Measurements from ENCODE around the gene PDK1. TPM values are rescaled to one million over a fixed set of nuclear protein-coding genes. Genes with fewer than 3 reads are reported as not detected.
"Not testable (repeated sequence)": the region's sequence is repeated elsewhere in the genome, so short reads cannot be mapped to it uniquely, and the experiment has no call there.

PDK1 gene
- total RNA-seq = 38.9 and 44.9 TPM in 2 replicates

DNA sequence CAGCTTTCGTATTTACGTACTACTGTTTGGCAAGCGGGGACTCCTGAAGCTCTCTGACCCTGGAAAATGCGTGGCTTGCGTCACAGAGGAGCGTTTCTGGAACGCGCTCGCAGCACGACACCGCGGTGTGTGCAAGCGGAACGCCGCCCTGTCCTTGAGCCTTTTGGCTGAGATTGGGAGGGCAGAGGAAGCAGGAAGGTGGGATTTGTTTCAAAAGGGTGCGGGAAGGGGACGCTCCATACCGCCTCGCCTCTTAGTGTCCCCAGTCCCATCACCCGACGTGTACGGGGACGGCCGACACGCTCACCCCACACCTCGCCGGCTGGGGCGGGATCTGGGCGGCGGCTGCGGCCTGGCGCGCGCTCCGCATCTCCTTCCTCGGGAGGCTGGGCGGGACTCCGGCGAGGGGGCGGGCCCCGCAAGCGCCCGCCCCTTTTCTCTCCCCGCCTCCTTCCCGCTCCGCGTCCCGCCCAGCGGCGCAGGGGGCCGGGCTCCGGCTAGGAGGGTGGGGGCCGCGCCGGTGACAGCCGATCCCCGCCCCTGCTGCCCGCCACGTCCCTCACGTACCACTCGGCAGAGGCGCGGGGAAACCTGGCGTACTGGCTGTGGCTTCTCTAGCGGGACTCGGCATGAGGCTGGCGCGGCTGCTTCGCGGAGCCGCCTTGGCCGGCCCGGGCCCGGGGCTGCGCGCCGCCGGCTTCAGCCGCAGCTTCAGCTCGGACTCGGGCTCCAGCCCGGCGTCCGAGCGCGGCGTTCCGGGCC, at the start of gene PDK1:
Gene PDK1 (plus strand): TSS at position 569 of the 762 bp plus-strand sequence. CDS start 61 bp downstream, at position 630.
- Mint-ChIP-seq H3K36me3 (ENCODE audit: low read depth) (peaks cover 65% of the 10 kb centered on the region), H3K4me1 (ENCODE audit: low read depth) (peaks cover 47% of the 10 kb centered on the region), H3K27me3 (ENCODE audit: low read depth) (peaks cover 7% of the 10 kb centered on the region), H3K4me3 (ENCODE audit: low read depth) (peak within 1 kb of the TSS; percentile 93), H3K9me3 (no peaks in the 10 kb centered on the region), H3K27ac (peak within 1 kb of the TSS; percentile 95)
- DNase-seq (ENCODE audit: low spot score) = peak; percentile 89
- intact Hi-C loops (cut with micrococcal nuclease) = loop anchor here (1.0 to 10.0 kb wide), 6 partner anchors 14 to 1631 kb away; partner anchors contain the start of genes DYNC1I2, GORASP2 and HAT1

DNA sequence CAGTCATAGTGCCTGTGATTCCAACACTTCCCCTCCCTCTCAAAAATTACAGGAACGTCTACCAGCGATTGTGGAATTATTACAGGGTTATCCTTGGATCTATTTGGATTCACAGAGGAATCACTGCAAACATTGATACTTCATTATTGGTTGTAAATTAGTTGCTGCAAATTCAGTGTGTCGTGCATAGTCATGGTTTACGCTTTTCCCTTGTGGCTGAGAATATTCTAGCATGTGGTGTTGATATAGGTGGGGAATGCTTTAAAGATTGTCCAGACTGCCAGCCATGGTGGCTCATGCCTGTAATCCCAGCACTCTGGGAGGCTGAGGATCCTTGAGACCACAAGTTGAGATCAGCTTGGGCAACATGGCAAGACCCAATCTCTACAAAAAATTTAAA, 48.7 kb upstream of the PDK1 start:
- Mint-ChIP-seq H3K9me3 (peaks cover 15% of the 10 kb centered on the region), H3K4me1 (ENCODE audit: low read depth) (peaks cover 4% of the 10 kb centered on the region), H3K4me3 (ENCODE audit: low read depth) (no peak overlapping the region), H3K27me3 (ENCODE audit: low read depth) (no peaks in the 10 kb centered on the region), H3K36me3 (ENCODE audit: low read depth) (peaks cover 31% of the 10 kb centered on the region), H3K27ac (no peak overlapping the region)
- intact Hi-C loops (cut with micrococcal nuclease) = no loop called here
- no peak for DNase-seq (ENCODE audit: low spot score)

DNA sequence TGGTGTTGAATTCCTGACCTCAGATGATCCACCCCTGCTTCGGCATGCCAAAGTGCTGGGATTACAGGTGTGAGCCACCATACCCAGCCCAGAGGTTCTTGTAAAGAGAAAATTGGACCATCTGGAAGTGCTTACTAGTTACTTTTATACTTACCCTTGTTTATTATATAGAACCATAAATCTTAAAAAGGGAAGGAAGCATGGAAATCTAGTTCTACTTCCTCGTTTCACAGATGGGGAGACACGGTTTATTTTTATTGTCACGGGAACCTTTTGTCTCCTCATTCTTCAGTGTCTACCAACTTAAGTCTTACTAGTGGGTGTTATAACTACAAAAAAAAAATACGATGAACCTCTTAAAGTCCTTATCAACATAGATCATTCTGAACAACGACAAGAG, 45.8 kb upstream of the PDK1 start:
- no peak for DNase-seq (ENCODE audit: low spot score)
- Mint-ChIP-seq H3K27me3 (ENCODE audit: low read depth) (no peaks in the 10 kb centered on the region), H3K36me3 (ENCODE audit: low read depth) (peaks cover 40% of the 10 kb centered on the region), H3K9me3 (peaks cover 40% of the 10 kb centered on the region), H3K27ac (no peak overlapping the region), H3K4me1 (ENCODE audit: low read depth) (peaks cover 4% of the 10 kb centered on the region), H3K4me3 (ENCODE audit: low read depth) (no peak overlapping the region)
- intact Hi-C loops (cut with micrococcal nuclease) = no loop called here

DNA sequence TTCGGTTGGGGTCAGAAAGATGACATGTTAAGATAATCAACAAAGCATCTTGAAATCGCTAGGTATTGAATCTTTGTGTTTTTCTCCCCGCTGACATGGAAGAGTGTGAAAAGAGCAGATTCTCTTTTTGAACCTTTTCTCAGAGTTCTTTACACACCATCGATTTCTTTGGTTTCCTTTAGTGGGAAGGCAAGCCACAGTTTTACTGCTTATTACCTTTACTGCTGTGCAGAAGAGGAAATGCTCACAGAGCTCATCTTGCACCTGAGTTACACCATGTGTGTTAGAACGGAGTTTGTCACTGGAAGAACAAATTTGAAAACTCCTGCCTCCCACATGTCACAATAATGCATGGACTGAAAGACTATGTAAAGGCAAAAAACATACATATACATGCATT, 45.3 kb upstream of the PDK1 start:
- Mint-ChIP-seq H3K27me3 (ENCODE audit: low read depth) (no peaks in the 10 kb centered on the region), H3K4me1 (ENCODE audit: low read depth) (peaks cover 4% of the 10 kb centered on the region), H3K36me3 (ENCODE audit: low read depth) (peaks cover 40% of the 10 kb centered on the region), H3K4me3 (ENCODE audit: low read depth) (no peak overlapping the region), H3K27ac (no peak overlapping the region), H3K9me3 (peaks cover 40% of the 10 kb centered on the region)
- intact Hi-C loops (cut with micrococcal nuclease) = no loop called here
- no peak for DNase-seq (ENCODE audit: low spot score)

DNA sequence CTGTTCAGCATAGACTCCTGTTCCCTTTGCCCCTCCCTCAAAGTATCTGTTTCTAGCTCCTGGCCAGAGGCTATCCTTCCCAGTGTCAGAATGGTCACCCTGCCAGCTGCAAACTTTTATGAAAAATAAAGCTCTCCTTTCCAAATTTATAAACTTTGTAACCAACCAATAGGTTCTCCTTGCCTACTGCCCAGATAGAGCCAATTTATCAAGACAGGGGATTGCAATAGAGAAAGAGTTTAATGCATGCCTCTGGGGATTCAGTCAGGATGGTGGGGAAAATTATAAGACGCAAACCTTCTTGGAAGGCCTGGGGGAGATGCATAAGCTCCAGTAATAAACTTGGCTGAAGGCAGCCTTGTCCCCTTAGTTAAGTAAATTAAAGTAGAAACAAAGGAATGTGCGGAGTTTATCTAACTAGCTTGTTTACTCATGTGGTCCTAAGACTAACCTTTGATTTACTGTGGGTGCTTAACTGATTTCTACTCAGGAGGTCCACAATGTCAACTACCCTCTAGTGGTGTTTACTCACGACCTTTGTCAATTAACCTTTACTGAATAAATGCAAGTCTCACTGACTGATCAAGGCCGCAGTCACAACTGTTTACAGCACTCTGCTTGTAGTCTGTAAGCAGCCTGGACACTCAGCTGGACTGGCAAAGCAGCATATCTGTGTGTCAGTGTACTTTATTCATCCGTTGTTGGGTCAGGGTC, 42.9 kb upstream of the PDK1 start:
- DNase-seq (ENCODE audit: low spot score) = no peak
- Mint-ChIP-seq H3K9me3 (peaks cover 53% of the 10 kb centered on the region), H3K27me3 (ENCODE audit: low read depth) (no peaks in the 10 kb centered on the region), H3K4me3 (ENCODE audit: low read depth) (no peak overlapping the region), H3K27ac (no peak overlapping the region), H3K36me3 (ENCODE audit: low read depth) (peaks cover 37% of the 10 kb centered on the region), H3K4me1 (ENCODE audit: low read depth) (peaks cover 4% of the 10 kb centered on the region)
- intact Hi-C loops (cut with micrococcal nuclease) = no loop called here

DNA sequence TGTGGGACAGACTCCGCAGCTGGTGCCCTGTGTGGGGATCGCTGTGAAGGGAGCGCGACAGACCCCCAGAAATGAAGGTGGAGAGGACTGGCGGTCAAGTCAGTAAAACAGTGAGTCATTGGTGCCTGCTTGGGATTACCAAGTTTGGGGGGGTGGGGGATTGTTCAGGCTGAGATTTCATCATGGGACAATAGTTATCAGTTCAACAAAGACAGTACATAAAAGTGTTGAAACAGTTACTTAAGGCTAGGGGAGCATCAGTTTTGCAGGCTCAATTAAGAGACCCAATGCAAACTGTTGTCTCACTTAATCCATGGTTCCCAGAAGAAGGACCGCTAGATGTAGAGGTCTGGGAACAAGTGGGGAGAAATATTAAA, 42.4 kb upstream of the PDK1 start:
- no peak for DNase-seq (ENCODE audit: low spot score)
- H3K4me1 Mint-ChIP-seq (ENCODE audit: low read depth) = peaks cover 4% of the 10 kb centered on the region
- peaks cover 55% of the 10 kb centered on the region for H3K9me3 Mint-ChIP-seq
- intact Hi-C loops (cut with micrococcal nuclease) = no loop called here
- peaks cover 31% of the 10 kb centered on the region for H3K36me3 Mint-ChIP-seq (ENCODE audit: low read depth)
- no peak overlapping the region for H3K4me3 Mint-ChIP-seq (ENCODE audit: low read depth)
- no peak overlapping the region for H3K27ac Mint-ChIP-seq
- H3K27me3 Mint-ChIP-seq (ENCODE audit: low read depth) = no peaks in the 10 kb centered on the region

DNA sequence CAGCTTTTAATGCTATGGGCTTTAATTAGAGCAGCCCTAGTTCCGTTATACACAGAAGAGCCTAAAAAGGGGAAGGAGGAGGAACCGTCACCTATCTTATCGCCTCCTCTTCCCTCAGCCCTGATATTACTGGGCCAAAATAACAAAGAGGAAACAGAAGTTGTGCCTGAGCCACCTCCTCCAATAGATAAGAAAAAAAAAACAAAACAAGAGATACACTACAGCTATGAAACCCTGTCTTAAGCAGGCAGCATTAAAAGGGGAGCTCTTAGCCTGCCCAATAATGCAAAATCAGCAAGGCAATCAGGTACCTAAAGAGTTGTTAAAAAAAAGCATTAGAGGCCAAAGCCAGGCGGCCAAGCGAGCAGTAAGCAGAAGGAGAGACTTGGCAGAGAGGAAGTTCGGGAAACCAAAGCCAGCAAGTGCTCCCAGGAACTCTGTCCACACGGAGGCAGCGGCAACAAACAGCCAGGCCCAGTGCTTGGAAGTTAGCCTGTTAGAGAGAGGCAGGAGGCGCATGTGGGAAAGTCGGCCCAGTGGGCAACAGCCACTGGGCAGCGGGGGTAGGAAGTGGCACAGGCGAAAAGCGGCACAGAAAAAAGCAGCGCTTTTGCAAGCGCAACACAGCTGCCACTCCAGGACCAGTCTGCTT, 41.8 kb upstream of the PDK1 start:
- Mint-ChIP-seq H3K27me3 (ENCODE audit: low read depth) (no peaks in the 10 kb centered on the region), H3K9me3 (peaks cover 60% of the 10 kb centered on the region), H3K4me3 (ENCODE audit: low read depth) (no peak overlapping the region), H3K27ac (no peak overlapping the region), H3K4me1 (ENCODE audit: low read depth) (peaks cover 4% of the 10 kb centered on the region), H3K36me3 (ENCODE audit: low read depth) (peaks cover 31% of the 10 kb centered on the region)
- DNase-seq (ENCODE audit: low spot score) = no peak
- intact Hi-C loops (cut with micrococcal nuclease) = no loop called here

DNA sequence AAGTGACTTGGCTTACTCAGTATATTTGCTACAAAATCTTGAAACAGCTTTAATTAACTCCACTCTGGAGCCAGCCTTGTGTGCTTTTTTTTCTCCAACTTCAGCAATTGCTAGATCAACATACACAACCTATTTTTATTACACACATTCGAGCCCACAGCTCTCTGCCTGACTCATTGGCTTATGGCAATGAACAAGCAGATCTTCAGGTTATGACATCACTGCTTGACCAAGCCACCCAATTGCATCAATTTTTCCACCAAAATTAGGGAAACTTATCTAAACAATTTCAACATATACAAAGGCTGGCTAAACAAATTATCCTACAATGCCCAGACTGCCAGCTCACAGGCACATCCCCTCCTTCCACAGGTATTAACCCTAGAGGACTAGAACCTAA, 39.6 kb upstream of the PDK1 start:
- no peak overlapping the region for H3K4me3 Mint-ChIP-seq (ENCODE audit: low read depth)
- no peaks in the 10 kb centered on the region for H3K27me3 Mint-ChIP-seq (ENCODE audit: low read depth)
- no peak for DNase-seq (ENCODE audit: low spot score)
- no peaks in the 10 kb centered on the region for H3K4me1 Mint-ChIP-seq (ENCODE audit: low read depth)
- peaks cover 72% of the 10 kb centered on the region for H3K9me3 Mint-ChIP-seq
- peaks cover 29% of the 10 kb centered on the region for H3K36me3 Mint-ChIP-seq (ENCODE audit: low read depth)
- no peak overlapping the region for H3K27ac Mint-ChIP-seq
- intact Hi-C loops (cut with micrococcal nuclease) = no loop called here

DNA sequence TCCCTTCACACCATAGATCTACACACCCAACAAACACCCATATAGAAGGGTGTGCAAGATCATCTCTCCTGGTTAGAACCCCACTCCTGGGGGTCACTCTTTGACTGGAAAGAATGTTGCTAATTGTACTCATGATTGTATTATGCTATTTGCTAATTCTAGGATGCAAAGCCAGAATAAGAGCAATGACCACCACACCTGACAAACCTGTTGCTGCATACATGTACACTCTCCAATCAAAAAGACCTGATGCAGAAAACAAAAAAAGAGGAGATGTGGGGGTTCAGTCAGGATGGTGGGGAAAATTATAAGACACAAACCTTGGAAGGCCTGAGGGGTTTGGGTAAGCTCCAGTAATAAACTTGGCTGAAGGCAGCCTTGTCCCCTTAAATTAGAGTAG, 36.9 kb upstream of the PDK1 start:
- Mint-ChIP-seq H3K9me3 (peaks cover 48% of the 10 kb centered on the region), H3K27me3 (ENCODE audit: low read depth) (no peaks in the 10 kb centered on the region), H3K4me3 (ENCODE audit: low read depth) (no peak overlapping the region), H3K36me3 (ENCODE audit: low read depth) (peaks cover 9% of the 10 kb centered on the region), H3K27ac (no peak overlapping the region), H3K4me1 (ENCODE audit: low read depth) (no peaks in the 10 kb centered on the region)
- DNase-seq (ENCODE audit: low spot score) = no peak
- intact Hi-C loops (cut with micrococcal nuclease) = no loop called here

DNA sequence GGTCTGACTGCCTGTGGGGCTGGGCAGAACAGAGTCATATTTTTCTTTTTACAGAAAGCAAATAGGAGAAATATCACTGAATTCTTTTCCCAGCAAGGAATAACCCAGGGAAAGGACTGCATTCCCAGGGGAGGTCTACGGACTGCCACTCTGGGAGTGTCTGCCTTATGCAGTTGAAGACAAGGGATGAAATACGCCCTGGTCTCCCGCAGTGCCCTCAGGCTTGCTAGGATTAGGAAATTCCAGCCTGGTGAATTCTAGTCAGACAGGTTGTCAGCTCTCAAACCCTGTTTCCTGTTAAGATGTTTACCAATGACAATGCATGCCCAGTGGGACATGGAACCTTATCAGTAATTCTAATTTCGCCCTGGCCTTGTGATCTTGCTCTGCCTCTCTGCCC, 30.3 kb upstream of the PDK1 start:
- H3K27me3 Mint-ChIP-seq (ENCODE audit: low read depth) = no peaks in the 10 kb centered on the region
- H3K4me1 Mint-ChIP-seq (ENCODE audit: low read depth) = no peaks in the 10 kb centered on the region
- intact Hi-C loops (cut with micrococcal nuclease) = no loop called here
- no peak for DNase-seq (ENCODE audit: low spot score)
- H3K27ac Mint-ChIP-seq = no peak overlapping the region
- H3K4me3 Mint-ChIP-seq (ENCODE audit: low read depth) = no peak overlapping the region
- H3K9me3 Mint-ChIP-seq = peaks cover 41% of the 10 kb centered on the region
- H3K36me3 Mint-ChIP-seq (ENCODE audit: low read depth) = peaks cover 33% of the 10 kb centered on the region

DNA sequence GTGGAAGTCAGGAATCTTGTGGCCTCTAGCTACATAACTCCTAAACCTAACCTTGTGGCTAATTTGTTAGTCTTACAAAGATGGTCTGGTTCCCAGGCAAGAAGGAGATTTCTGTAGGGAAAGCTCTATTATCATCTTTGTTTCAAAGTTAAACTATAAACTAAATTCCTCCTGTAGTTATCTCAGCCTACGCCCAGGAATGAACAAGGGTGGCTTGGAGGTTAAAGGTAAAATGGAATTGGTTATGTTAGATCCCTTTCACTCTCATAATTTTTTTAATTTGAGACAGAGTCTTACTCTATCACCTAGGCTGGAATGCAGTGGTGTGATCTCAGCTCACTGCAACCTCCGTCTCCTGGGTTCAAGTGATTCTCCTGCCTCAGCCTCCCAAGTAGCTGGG, 24.6 kb upstream of the PDK1 start:
- peaks cover 62% of the 10 kb centered on the region for H3K36me3 Mint-ChIP-seq (ENCODE audit: low read depth)
- peaks cover 61% of the 10 kb centered on the region for H3K9me3 Mint-ChIP-seq
- intact Hi-C loops (cut with micrococcal nuclease) = no loop called here
- no peak overlapping the region for H3K4me3 Mint-ChIP-seq (ENCODE audit: low read depth)
- no peaks in the 10 kb centered on the region for H3K4me1 Mint-ChIP-seq (ENCODE audit: low read depth)
- no peak for DNase-seq (ENCODE audit: low spot score)
- H3K27me3 Mint-ChIP-seq (ENCODE audit: low read depth) = no peaks in the 10 kb centered on the region
- H3K27ac Mint-ChIP-seq = no peak overlapping the region

DNA sequence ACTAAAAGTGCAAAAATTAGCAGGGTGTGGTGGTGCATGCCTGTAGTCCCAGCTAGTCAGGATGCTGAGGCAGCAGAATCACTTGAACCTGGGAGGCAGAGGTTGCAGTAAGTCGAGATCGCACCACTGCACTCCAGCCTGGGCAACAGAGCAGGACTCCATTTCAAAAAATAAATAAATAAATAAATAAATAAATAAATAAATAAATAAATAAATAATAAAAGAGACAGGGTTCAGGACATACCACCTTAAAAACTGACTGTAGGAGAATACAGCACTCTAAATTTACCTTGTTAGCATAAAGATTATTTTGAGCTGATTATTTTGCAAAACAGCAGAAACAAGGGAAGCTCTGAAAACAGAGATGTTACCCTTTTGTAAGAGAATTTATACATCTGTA, 23.4 kb upstream of the PDK1 start:
- peaks cover 61% of the 10 kb centered on the region for H3K9me3 Mint-ChIP-seq
- H3K4me3 Mint-ChIP-seq (ENCODE audit: low read depth); H3K27ac Mint-ChIP-seq; DNase-seq (ENCODE audit: low spot score); H3K4me1 Mint-ChIP-seq (ENCODE audit: low read depth); H3K27me3 Mint-ChIP-seq (ENCODE audit: low read depth); intact Hi-C loops (cut with micrococcal nuclease): not testable (repeated sequence)
- peaks cover 67% of the 10 kb centered on the region for H3K36me3 Mint-ChIP-seq (ENCODE audit: low read depth)

DNA sequence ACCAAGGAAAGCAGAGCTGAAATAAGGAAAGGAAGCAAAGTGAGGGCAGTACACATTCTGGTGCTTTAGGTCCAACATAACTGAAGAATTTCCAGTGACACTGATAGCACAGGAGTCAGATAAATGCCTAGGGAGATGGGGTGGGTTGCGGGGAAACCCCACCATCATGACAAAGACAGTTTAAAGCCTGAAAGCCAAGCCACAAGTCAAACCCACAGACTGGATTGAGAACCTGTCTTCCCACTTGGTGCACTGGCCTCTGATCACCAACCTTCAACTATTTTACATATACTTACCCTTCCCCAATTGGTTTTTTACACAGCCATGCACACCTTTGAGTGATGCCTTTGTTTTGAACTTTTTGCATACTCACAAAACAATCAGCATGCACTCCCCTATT, 22.2 kb upstream of the PDK1 start:
- Mint-ChIP-seq H3K27ac (no peak overlapping the region), H3K4me1 (ENCODE audit: low read depth) (no peaks in the 10 kb centered on the region), H3K27me3 (ENCODE audit: low read depth) (no peaks in the 10 kb centered on the region), H3K4me3 (ENCODE audit: low read depth) (no peak overlapping the region), H3K36me3 (ENCODE audit: low read depth) (peaks cover 63% of the 10 kb centered on the region), H3K9me3 (peaks cover 61% of the 10 kb centered on the region)
- intact Hi-C loops (cut with micrococcal nuclease) = no loop called here
- no peak for DNase-seq (ENCODE audit: low spot score)
